Activated CD4-positive, alpha-beta T cell treated with anti-CD3 and anti-CD28 coated beads, Interleukin-2, amount 50 U/mL, for 24 hours (primary cell): ENCODE results near the gene KRT86.
"Not testable (repeated sequence)": the region's sequence is repeated elsewhere in the genome, so short reads cannot be mapped to it uniquely, and the experiment has no call there.

ENCODE experiments used
- DNase-seq, 2 donors: peaks; one replicate each; pipeline ENCODE4 v3.0.0-alpha.2; 2020; ENCODE audit warnings: low read depth in 1 of 2, low spot score in 1 of 2

Gene KRT86

GRCh38 chr12:52290483-52291134, 16.2 kb downstream of the KRT86 start:
- not testable (repeated sequence) for DNase-seq

- no peak for DNase-seq
These were observed 17.0 kb downstream of the KRT86 start, which contains the start of gene KRT81 for GRCh38 chr12:52291267-52291935. KRT81 (minus strand) TSS chr12:52291534; CDS start chr12:52291465, 69 bp downstream.

GRCh38 chr12:52293926-52294325, 19.5 kb downstream of the KRT86 start:
- DNase-seq, result no peak

- no peak for DNase-seq
These were observed 20.4 kb downstream of the KRT86 start for GRCh38 chr12:52294803-52295202.

GRCh38 chr12:52295663-52296062, 21.2 kb downstream of the KRT86 start:
- no peak for DNase-seq

- DNase-seq, result no peak
These were observed 22.2 kb downstream of the KRT86 start for GRCh38 chr12:52296572-52297215.

GRCh38 chr12:52298677-52299190, 24.3 kb downstream of the KRT86 start:
- DNase-seq, result no peak

- no peak for DNase-seq
These were observed 26.6 kb downstream of the KRT86 start for GRCh38 chr12:52300796-52301691.

- not testable (repeated sequence) for DNase-seq
These were observed 27.3 kb downstream of the KRT86 start for GRCh38 chr12:52301721-52302120.

- DNase-seq, result not testable (repeated sequence)
These were observed 27.9 kb downstream of the KRT86 start for GRCh38 chr12:52302242-52302914.

- DNase-seq, result not testable (repeated sequence)
These were observed 30.5 kb downstream of the KRT86 start for GRCh38 chr12:52304941-52305411.

GRCh38 chr12:52305921-52306705, 31.7 kb downstream of the KRT86 start:
- DNase-seq, result no peak

- DNase-seq, result no peak
These were observed 32.3 kb downstream of the KRT86 start for GRCh38 chr12:52306731-52307130.

GRCh38 chr12:52307836-52308805, 33.7 kb downstream of the KRT86 start:
- DNase-seq, result no peak

- no peak for DNase-seq
These were observed 34.5 kb downstream of the KRT86 start for GRCh38 chr12:52308806-52309425.

- DNase-seq, result no peak
These were observed 36.3 kb downstream of the KRT86 start for GRCh38 chr12:52310622-52311284.

- DNase-seq, result no peak
These were observed 36.8 kb downstream of the KRT86 start for GRCh38 chr12:52311285-52311648.
